Osteoblast (primary cell): Measurements from ENCODE around the gene ZC3H13. TPM values are rescaled to one million over a fixed set of nuclear protein-coding genes. Genes with fewer than 3 reads are reported as not detected.

Experiments
- DNase-seq: peaks from one replicate; pipeline ENCODE4 v3.0.0; 2011; ENCODE audit warnings: low spot score, mixed read lengths; ENCODE audit not compliant: insufficient read length; ENCODE audit errors: missing footprints
- H2AFZ ChIP-seq: 2 replicates; pipeline ENCODE4 v1.6.0; 2011; ENCODE audit warnings: mild to moderate bottlenecking, low read length
- H3K27ac ChIP-seq: 2 replicates; pipeline ENCODE4 v1.5.1; 2011; ENCODE audit warnings: mild to moderate bottlenecking, low read depth, low read length, moderate library complexity
- H3K27me3 ChIP-seq: 2 replicates; pipeline ENCODE4 v1.6.0; 2012; ENCODE audit warnings: mild to moderate bottlenecking, control low read depth, inconsistent platforms, low read length, moderate library complexity; ENCODE audit not compliant: insufficient read depth
- H3K36me3 ChIP-seq: 2 replicates; pipeline ENCODE4 v1.5.1; 2011; ENCODE audit warnings: mild to moderate bottlenecking, low read length, control low read depth, moderate library complexity; ENCODE audit not compliant: insufficient read depth
- H3K4me1 ChIP-seq: 2 replicates; pipeline ENCODE4 v1.5.1; 2011; ENCODE audit warnings: mild to moderate bottlenecking, low read length, control low read depth, moderate library complexity; ENCODE audit not compliant: insufficient read depth
- H3K4me2 ChIP-seq: 2 replicates; pipeline ENCODE4 v1.6.0; 2011; ENCODE audit warnings: mild to moderate bottlenecking, low read length; ENCODE audit not compliant: insufficient read depth
- H3K4me3 ChIP-seq: fragments of 200-600 bp; sonication (generic); 3 replicates; pipeline ENCODE4 v1.5.1; 2012; ENCODE audit warnings: mild to moderate bottlenecking, low read length, inconsistent platforms; ENCODE audit not compliant: insufficient read depth
- H3K79me2 ChIP-seq: 2 replicates; pipeline ENCODE4 v1.6.0; 2012; ENCODE audit warnings: mild to moderate bottlenecking, low read length, control low read depth, inconsistent platforms; ENCODE audit not compliant: insufficient read depth
- H3K9me3 ChIP-seq: 2 replicates; pipeline ENCODE4 v1.5.1; 2011; ENCODE audit warnings: low read depth, low read length, control low read depth
- H4K20me1 ChIP-seq: 2 replicates; pipeline ENCODE4 v1.6.0; 2012; ENCODE audit warnings: mild to moderate bottlenecking, low read length, control low read depth; ENCODE audit not compliant: insufficient read depth
- total RNA-seq: library from RNA; depleted of rRNA; stranded (reverse); fragments of >200 nt; gene quantifications from 2 replicates; pipeline ENCODE4 v1.2.3, GENCODE V29; 2012
- TF ChIP-seq, protein P1 (sequence below): IDR thresholded peaks from 2 replicates; pipeline ENCODE4 v1.5.1; 2011; ENCODE audit warnings: mild to moderate bottlenecking, low read depth, low read length, moderate library complexity; ENCODE audit errors: extremely low read depth

ZC3H13 gene
- total RNA-seq, 1 donor, result 19.5 TPM

- no peaks in the 10 kb centered on the region for H4K20me1 ChIP-seq
- no peak overlapping the region for H3K4me2 ChIP-seq
- H3K36me3 ChIP-seq, result no peaks in the 10 kb centered on the region
- no peaks in the 10 kb centered on the region for H3K79me2 ChIP-seq
- no peak overlapping the region for H3K27ac ChIP-seq
- no peak for DNase-seq
- H2AFZ ChIP-seq, result no peak overlapping the region
- H3K27me3 ChIP-seq, result peaks cover 8% of the 10 kb centered on the region
- peaks cover 8% of the 10 kb centered on the region for H3K4me1 ChIP-seq
- H3K9me3 ChIP-seq, result no peaks in the 10 kb centered on the region
- no peak overlapping the region for H3K4me3 ChIP-seq
- TF ChIP-seq, protein P1, sequence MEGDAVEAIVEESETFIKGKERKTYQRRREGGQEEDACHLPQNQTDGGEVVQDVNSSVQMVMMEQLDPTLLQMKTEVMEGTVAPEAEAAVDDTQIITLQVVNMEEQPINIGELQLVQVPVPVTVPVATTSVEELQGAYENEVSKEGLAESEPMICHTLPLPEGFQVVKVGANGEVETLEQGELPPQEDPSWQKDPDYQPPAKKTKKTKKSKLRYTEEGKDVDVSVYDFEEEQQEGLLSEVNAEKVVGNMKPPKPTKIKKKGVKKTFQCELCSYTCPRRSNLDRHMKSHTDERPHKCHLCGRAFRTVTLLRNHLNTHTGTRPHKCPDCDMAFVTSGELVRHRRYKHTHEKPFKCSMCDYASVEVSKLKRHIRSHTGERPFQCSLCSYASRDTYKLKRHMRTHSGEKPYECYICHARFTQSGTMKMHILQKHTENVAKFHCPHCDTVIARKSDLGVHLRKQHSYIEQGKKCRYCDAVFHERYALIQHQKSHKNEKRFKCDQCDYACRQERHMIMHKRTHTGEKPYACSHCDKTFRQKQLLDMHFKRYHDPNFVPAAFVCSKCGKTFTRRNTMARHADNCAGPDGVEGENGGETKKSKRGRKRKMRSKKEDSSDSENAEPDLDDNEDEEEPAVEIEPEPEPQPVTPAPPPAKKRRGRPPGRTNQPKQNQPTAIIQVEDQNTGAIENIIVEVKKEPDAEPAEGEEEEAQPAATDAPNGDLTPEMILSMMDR, result no peak
Observed at GRCh38 chr13:45949161-45949560, 103.4 kb downstream of the ZC3H13 start.

- no peaks in the 10 kb centered on the region for H3K79me2 ChIP-seq
- DNase-seq, result no peak
- TF ChIP-seq, protein P1, result no peak
Observed at GRCh38 chr13:45943965-45944364, 108.6 kb downstream of the ZC3H13 start.

GRCh38 chr13:45943120-45943519 is 109.4 kb downstream of the ZC3H13 start:
- no peak for DNase-seq
- no peak overlapping the region for H2AFZ ChIP-seq
- H3K79me2 ChIP-seq, result no peaks in the 10 kb centered on the region
- H3K4me2 ChIP-seq, result no peak overlapping the region
- no peaks in the 10 kb centered on the region for H4K20me1 ChIP-seq
- TF ChIP-seq, protein P1, result no peak
- peaks cover 4% of the 10 kb centered on the region for H3K4me1 ChIP-seq
- H3K9me3 ChIP-seq, result no peaks in the 10 kb centered on the region
- H3K27me3 ChIP-seq, result peaks cover 20% of the 10 kb centered on the region
- no peaks in the 10 kb centered on the region for H3K36me3 ChIP-seq
- no peak overlapping the region for H3K4me3 ChIP-seq
- no peak overlapping the region for H3K27ac ChIP-seq

More at GRCh38 chr13:45943965-45944364, 108.6 kb downstream of the ZC3H13 start:
- Histone ChIP-seq H3K36me3 (no peaks in the 10 kb centered on the region), H3K4me1 (peaks cover 4% of the 10 kb centered on the region), H3K27ac (no peak overlapping the region), H4K20me1 (no peaks in the 10 kb centered on the region), H2AFZ (no peak overlapping the region), H3K4me3 (no peak overlapping the region), H3K4me2 (peak overlapping the region; percentile 3), H3K9me3 (no peaks in the 10 kb centered on the region), H3K27me3 (peaks cover 20% of the 10 kb centered on the region)

DNA sequence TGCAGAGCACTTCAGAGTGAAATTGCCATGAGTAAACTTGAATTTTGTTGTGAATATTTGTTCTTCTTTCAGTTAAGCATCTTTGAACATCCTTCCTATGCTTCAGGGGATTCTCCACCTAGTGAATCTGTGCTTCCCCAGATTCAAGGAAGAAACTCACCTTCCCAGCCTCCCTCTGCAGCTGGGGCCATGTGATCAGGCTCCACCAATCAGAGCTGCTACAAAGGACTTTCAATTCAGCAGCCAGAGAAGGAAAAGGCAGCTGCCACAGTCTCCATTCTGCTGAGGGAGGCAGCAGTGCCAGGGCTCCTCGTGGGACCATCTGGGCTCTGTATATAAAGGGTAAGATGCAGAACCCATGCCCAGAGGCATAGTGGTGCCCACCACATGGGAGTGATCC is 111.3 kb downstream of the ZC3H13 start:
- TF ChIP-seq, protein P1, result no peak

More for the DNA sequence above, 111.3 kb downstream of the ZC3H13 start:
- Histone ChIP-seq H3K79me2 (no peaks in the 10 kb centered on the region), H2AFZ (no peak overlapping the region), H3K4me3 (no peak overlapping the region), H4K20me1 (no peaks in the 10 kb centered on the region), H3K27ac (no peak overlapping the region), H3K9me3 (no peaks in the 10 kb centered on the region), H3K4me2 (no peak overlapping the region), H3K36me3 (no peaks in the 10 kb centered on the region), H3K4me1 (peaks cover 4% of the 10 kb centered on the region), H3K27me3 (peaks cover 32% of the 10 kb centered on the region)
- no peak for DNase-seq
